ENCODE measurements around the gene PRKCE.

DNA sequence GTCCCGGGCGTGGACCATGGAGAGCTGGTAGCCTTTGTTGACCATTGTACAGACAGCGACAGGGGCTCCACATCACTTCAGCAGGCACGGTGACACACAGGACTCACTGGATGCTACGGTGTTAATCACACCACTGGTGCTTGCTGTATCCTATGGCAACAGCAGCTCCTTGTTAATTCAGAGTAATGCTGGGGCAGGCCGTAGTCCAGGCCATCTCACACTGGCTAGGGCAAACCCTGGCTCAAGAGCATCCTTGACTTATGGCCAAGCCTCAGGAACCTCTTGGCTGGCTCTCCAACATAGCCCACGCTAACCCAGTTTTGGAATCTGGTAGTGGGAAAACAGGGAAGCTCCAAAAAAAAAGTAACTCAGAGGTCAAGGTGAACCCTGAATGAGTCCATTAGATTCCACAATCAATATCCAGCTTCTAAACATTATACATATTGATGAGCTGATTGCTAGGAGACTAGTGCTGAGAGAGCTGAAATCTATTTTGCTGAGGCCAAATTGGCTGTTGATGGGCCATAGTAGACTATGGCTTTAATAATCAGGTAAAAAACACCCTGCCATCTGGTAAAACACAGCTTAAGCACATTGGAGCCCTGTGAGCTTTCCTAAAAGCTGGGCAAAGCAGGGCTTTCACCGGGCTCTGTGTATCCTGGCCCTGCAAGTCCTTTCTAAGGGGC is 253.6 kb downstream of the PRKCE start:
- no peak for TF ChIP-seq POLR2AphosphoS5 (IDR thresholded peaks at IDR 0.05; ENCODE audit: low read depth)
- TF ChIP-seq, protein P1, sequence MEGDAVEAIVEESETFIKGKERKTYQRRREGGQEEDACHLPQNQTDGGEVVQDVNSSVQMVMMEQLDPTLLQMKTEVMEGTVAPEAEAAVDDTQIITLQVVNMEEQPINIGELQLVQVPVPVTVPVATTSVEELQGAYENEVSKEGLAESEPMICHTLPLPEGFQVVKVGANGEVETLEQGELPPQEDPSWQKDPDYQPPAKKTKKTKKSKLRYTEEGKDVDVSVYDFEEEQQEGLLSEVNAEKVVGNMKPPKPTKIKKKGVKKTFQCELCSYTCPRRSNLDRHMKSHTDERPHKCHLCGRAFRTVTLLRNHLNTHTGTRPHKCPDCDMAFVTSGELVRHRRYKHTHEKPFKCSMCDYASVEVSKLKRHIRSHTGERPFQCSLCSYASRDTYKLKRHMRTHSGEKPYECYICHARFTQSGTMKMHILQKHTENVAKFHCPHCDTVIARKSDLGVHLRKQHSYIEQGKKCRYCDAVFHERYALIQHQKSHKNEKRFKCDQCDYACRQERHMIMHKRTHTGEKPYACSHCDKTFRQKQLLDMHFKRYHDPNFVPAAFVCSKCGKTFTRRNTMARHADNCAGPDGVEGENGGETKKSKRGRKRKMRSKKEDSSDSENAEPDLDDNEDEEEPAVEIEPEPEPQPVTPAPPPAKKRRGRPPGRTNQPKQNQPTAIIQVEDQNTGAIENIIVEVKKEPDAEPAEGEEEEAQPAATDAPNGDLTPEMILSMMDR (conservative IDR thresholded peaks at IDR 0.05; ENCODE audit: low read depth in 2 of 2): no peak
- TF ChIP-seq, protein P2, sequence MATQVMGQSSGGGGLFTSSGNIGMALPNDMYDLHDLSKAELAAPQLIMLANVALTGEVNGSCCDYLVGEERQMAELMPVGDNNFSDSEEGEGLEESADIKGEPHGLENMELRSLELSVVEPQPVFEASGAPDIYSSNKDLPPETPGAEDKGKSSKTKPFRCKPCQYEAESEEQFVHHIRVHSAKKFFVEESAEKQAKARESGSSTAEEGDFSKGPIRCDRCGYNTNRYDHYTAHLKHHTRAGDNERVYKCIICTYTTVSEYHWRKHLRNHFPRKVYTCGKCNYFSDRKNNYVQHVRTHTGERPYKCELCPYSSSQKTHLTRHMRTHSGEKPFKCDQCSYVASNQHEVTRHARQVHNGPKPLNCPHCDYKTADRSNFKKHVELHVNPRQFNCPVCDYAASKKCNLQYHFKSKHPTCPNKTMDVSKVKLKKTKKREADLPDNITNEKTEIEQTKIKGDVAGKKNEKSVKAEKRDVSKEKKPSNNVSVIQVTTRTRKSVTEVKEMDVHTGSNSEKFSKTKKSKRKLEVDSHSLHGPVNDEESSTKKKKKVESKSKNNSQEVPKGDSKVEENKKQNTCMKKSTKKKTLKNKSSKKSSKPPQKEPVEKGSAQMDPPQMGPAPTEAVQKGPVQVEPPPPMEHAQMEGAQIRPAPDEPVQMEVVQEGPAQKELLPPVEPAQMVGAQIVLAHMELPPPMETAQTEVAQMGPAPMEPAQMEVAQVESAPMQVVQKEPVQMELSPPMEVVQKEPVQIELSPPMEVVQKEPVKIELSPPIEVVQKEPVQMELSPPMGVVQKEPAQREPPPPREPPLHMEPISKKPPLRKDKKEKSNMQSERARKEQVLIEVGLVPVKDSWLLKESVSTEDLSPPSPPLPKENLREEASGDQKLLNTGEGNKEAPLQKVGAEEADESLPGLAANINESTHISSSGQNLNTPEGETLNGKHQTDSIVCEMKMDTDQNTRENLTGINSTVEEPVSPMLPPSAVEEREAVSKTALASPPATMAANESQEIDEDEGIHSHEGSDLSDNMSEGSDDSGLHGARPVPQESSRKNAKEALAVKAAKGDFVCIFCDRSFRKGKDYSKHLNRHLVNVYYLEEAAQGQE (IDR thresholded peaks at IDR 0.05; ENCODE audit: unreplicated experiment): no peak
- TF ChIP-seq CREB1 (CRISPR knock-in tag; IDR thresholded peaks at IDR 0.05; ENCODE audit: low read depth): no peak
- no peak for TF ChIP-seq EZH2 (IDR thresholded peaks at IDR 0.05; ENCODE audit: low read depth, unreplicated experiment)
- no peak for TF ChIP-seq EZH2phosphoT487 (IDR thresholded peaks at IDR 0.05; ENCODE audit: unreplicated experiment)
- no peak for TF ChIP-seq JUNB (IDR thresholded peaks at IDR 0.05; ENCODE audit: unreplicated experiment)
- TF ChIP-seq STAT1 (IDR thresholded peaks at IDR 0.05; ENCODE audit: unreplicated experiment): no peak
